Memory B cell (primary cell): ENCODE measurements around the gene TECTB.
"Not testable (repeated sequence)": the region's sequence is repeated elsewhere in the genome, so short reads cannot be mapped to it uniquely, and the experiment has no call there.

Source experiments
- ATAC-seq: fragments of 150-1000 bp; cut with Tn5 transposase; 2 replicates; pipeline ENCODE4 v1.10.0; 2021; ENCODE audit warnings: low read depth, mild to moderate bottlenecking, moderate library complexity
- DNase-seq, 2 donors: peaks; one replicate each; pipeline ENCODE4 v3.0.0; 2022; ENCODE audit warnings: low spot score in 2 of 2
- H3K27ac Mint-ChIP-seq: one replicate; pipeline ENCODE4 v1.8.0; 2022; ENCODE audit warnings: mild to moderate bottlenecking, moderate library complexity, mixed read lengths
- H3K27me3 Mint-ChIP-seq: one replicate; pipeline ENCODE4 v1.8.0; 2022; ENCODE audit warnings: mixed read lengths
- H3K36me3 Mint-ChIP-seq: one replicate; pipeline ENCODE4 v1.8.0; 2022; ENCODE audit warnings: mild to moderate bottlenecking, mixed read lengths
- H3K4me1 Mint-ChIP-seq: one replicate; pipeline ENCODE4 v1.8.0; 2022; ENCODE audit warnings: mixed read lengths
- H3K4me3 Mint-ChIP-seq: one replicate; pipeline ENCODE4 v1.8.0; 2022; ENCODE audit warnings: mild to moderate bottlenecking, moderate library complexity, mixed read lengths
- H3K9me3 Mint-ChIP-seq: one replicate; pipeline ENCODE4 v1.8.0; 2022; ENCODE audit warnings: mixed read lengths

Gene TECTB

GRCh38 chr10:112283100-112283499 lies at the start of gene TECTB:
Gene TECTB, plus strand, starts transcription at chr10:112283400. Its CDS starts 335 bp downstream, at chr10:112283735.
- no peak within 1 kb of the TSS for H3K27ac Mint-ChIP-seq
- H3K4me3 Mint-ChIP-seq = no peak within 1 kb of the TSS
- no peaks in the 10 kb centered on the region for H3K36me3 Mint-ChIP-seq
- no peaks in the 10 kb centered on the region for H3K4me1 Mint-ChIP-seq
- no peak for DNase-seq
- no peak for ATAC-seq
- peaks cover 3% of the 10 kb centered on the region for H3K9me3 Mint-ChIP-seq
- H3K27me3 Mint-ChIP-seq = peaks cover 3% of the 10 kb centered on the region

- Mint-ChIP-seq H3K9me3 (peaks cover 3% of the 10 kb centered on the region), H3K27ac (no peak overlapping the region), H3K4me1 (peaks cover 28% of the 10 kb centered on the region), H3K4me3 (no peak overlapping the region), H3K27me3 (peaks cover 3% of the 10 kb centered on the region), H3K36me3 (no peaks in the 10 kb centered on the region)
- no peak for DNase-seq
- ATAC-seq = no peak
Measured at GRCh38 chr10:112235141-112235540, 48.1 kb upstream of the TECTB start.

DNA sequence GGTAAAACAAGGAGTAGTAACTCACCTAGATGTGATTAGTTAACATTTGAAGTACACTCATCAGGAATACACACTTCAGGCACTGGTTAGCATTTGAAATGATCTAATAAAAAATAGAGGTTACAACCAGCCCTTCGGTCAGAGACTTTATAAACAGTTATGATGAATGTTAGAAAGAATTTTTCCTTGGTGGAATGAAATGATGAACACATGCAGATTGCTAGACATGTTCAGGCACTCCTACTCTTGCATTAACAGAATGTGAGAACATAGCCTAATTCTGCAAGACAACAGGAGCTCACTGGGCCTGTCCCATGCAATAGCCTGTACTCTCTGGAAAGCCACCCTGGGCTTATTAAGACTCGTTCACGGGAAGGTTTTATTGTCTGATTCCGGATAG lies 47.3 kb upstream of the TECTB start:
- DNase-seq (no peak), ATAC-seq (no peak)
- peaks cover 3% of the 10 kb centered on the region for H3K27me3 Mint-ChIP-seq
- no peak overlapping the region for H3K27ac Mint-ChIP-seq
- peaks cover 4% of the 10 kb centered on the region for H3K9me3 Mint-ChIP-seq
- H3K4me1 Mint-ChIP-seq = peaks cover 27% of the 10 kb centered on the region
- H3K36me3 Mint-ChIP-seq = peaks cover under 1% of the 10 kb centered on the region
- no peak overlapping the region for H3K4me3 Mint-ChIP-seq

DNA sequence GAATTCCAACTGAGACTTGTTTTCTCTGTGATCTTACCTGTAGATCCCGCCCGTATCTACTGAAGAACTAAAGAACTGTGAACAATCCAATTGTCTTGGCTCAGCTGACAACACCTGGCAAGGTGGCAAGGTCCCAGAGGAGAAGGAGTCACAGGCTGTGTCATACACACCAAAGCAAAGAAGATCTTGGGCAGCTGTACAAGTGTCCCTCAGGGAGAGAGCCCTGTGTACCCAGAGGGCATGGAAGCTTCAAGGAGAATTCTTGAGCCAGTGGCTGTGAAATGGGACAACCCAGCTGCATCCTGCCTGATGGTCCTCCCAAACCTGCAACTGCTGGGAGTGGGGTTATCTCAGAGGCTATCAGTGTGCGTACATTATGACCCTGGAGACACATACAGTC lies 46.7 kb upstream of the TECTB start:
- H3K4me1 Mint-ChIP-seq = peaks cover 21% of the 10 kb centered on the region
- no peak overlapping the region for H3K27ac Mint-ChIP-seq
- peaks cover 5% of the 10 kb centered on the region for H3K36me3 Mint-ChIP-seq
- DNase-seq (no peak), ATAC-seq (no peak)
- H3K27me3 Mint-ChIP-seq = peaks cover 6% of the 10 kb centered on the region
- H3K4me3 Mint-ChIP-seq = no peak overlapping the region
- H3K9me3 Mint-ChIP-seq = peaks cover 8% of the 10 kb centered on the region

DNA sequence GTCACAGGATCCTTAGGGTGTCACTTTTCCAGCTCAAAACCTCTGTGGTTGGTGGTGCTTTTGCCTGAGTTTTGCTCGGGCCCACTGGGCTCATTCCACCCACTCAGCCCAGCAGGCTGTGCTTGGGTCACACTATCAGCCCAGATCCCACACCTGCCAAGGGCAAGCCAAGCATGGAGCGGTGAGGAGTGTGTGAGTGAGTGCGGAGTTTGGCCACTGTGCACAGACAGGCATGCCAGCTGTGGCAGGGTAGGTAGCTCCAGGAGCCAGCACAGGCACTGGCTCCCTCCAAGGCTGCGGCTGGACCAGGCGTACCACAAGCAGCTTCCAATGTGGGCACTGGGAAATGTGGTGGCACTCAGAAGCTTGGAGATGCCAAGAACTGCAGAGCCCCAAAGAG lies 43.9 kb upstream of the TECTB start:
- Mint-ChIP-seq H3K27me3 (peaks cover 7% of the 10 kb centered on the region), H3K4me1 (peaks cover under 1% of the 10 kb centered on the region), H3K27ac (no peak overlapping the region), H3K36me3 (peaks cover 5% of the 10 kb centered on the region), H3K4me3 (no peak overlapping the region), H3K9me3 (peaks cover 7% of the 10 kb centered on the region)
- ATAC-seq (no peak), DNase-seq (no peak)

- Mint-ChIP-seq H3K27me3 (peaks cover 7% of the 10 kb centered on the region), H3K9me3 (peaks cover 7% of the 10 kb centered on the region), H3K27ac (no peak overlapping the region), H3K36me3 (peaks cover 5% of the 10 kb centered on the region), H3K4me3 (no peak overlapping the region), H3K4me1 (no peaks in the 10 kb centered on the region)
- ATAC-seq (no peak), DNase-seq (no peak)
Measured at GRCh38 chr10:112240441-112240840, 42.8 kb upstream of the TECTB start.

GRCh38 chr10:112241651-112242341 lies 41.4 kb upstream of the TECTB start:
- DNase-seq (no peak), ATAC-seq (no peak)
- Mint-ChIP-seq H3K4me3 (no peak overlapping the region), H3K27me3 (peaks cover 7% of the 10 kb centered on the region), H3K9me3 (peaks cover 7% of the 10 kb centered on the region), H3K36me3 (peaks cover 5% of the 10 kb centered on the region), H3K4me1 (no peaks in the 10 kb centered on the region), H3K27ac (no peak overlapping the region)

- Mint-ChIP-seq H3K27me3 (peaks cover 7% of the 10 kb centered on the region), H3K36me3 (peaks cover 5% of the 10 kb centered on the region), H3K9me3 (peaks cover 7% of the 10 kb centered on the region), H3K27ac (no peak overlapping the region), H3K4me1 (no peaks in the 10 kb centered on the region), H3K4me3 (no peak overlapping the region)
- ATAC-seq = no peak
- no peak for DNase-seq
Measured at GRCh38 chr10:112242769-112243168, 40.4 kb upstream of the TECTB start.

DNA sequence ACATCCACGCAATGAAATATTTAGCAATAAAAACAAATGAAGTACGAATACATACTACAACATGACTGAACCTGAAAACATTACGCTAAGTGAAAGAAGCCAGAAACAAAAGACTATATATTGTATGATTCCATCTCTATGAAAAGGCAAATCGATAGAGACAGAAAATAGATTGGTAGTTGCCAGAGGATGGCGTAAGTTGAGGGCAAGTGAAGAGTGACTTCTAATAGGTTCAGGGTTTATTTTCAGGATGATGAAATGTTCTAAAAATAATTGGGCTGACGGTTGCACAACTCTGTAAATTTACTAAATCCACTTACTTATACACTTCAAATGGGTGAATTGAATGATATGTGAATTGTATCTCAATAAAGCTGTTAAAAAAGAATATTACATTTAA lies 39.5 kb upstream of the TECTB start:
- H3K4me1 Mint-ChIP-seq = no peaks in the 10 kb centered on the region
- peaks cover 5% of the 10 kb centered on the region for H3K36me3 Mint-ChIP-seq
- H3K4me3 Mint-ChIP-seq = no peak overlapping the region
- DNase-seq (no peak), ATAC-seq (no peak)
- H3K9me3 Mint-ChIP-seq = peaks cover 6% of the 10 kb centered on the region
- H3K27me3 Mint-ChIP-seq = peaks cover 7% of the 10 kb centered on the region
- H3K27ac Mint-ChIP-seq = no peak overlapping the region

DNA sequence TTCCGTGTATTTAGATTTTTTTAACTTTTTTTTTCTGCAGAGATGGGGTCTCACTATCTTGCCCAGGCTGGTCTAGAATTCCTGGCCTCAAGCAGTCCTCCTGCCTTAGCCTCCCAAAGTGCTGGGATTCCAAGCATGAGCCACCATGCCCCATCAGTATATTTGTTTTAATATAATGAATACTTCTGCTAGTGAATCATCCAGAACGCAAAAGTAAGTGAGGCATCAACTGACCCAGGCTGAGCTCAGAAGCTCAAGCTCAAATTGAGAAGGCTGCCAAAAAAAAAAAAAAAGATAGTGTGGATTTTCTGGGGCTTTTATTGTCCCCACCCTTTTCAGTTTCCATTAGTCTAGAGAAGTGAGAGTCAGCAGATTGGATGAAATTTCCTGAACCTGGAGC lies 39.0 kb upstream of the TECTB start:
- peaks cover 5% of the 10 kb centered on the region for H3K36me3 Mint-ChIP-seq
- no peak overlapping the region for H3K27ac Mint-ChIP-seq
- H3K4me1 Mint-ChIP-seq = no peaks in the 10 kb centered on the region
- H3K4me3 Mint-ChIP-seq = no peak overlapping the region
- DNase-seq = no peak
- H3K27me3 Mint-ChIP-seq = peaks cover 7% of the 10 kb centered on the region
- H3K9me3 Mint-ChIP-seq = peaks cover 6% of the 10 kb centered on the region
- ATAC-seq = no peak

GRCh38 chr10:112247791-112248190 lies 35.4 kb upstream of the TECTB start:
- no peak for DNase-seq
- Mint-ChIP-seq H3K4me3 (no peak overlapping the region), H3K27ac (no peak overlapping the region), H3K36me3 (no peaks in the 10 kb centered on the region), H3K27me3 (peaks cover under 1% of the 10 kb centered on the region), H3K9me3 (peaks cover 5% of the 10 kb centered on the region), H3K4me1 (no peaks in the 10 kb centered on the region)
- no peak for ATAC-seq

- Mint-ChIP-seq H3K9me3 (peaks cover 7% of the 10 kb centered on the region), H3K4me3 (no peak overlapping the region), H3K4me1 (no peaks in the 10 kb centered on the region), H3K27ac (no peak overlapping the region), H3K36me3 (no peaks in the 10 kb centered on the region), H3K27me3 (peaks cover 5% of the 10 kb centered on the region)
- ATAC-seq = no peak
- DNase-seq = no peak
Measured at GRCh38 chr10:112248584-112249295, 34.5 kb upstream of the TECTB start.

DNA sequence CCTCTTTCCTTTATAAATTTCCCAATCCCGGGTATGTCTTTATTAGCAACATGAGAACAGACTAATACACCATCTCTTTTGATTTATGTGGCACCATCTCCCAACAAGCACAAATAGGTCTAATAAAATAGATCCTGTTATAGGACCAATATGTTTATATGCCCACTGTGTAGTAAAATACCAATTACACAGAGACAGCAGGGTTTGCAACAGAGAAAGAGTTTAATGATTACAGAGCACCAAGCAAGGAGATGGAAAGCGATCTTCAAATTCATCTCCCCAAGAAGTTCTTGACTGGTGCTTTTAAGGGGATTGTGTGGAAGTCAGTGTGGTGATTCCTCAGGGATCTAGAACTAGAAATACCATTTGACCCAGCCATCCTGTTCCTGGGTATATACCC lies 33.5 kb upstream of the TECTB start:
- H3K4me1 Mint-ChIP-seq = no peaks in the 10 kb centered on the region
- H3K9me3 Mint-ChIP-seq = peaks cover 7% of the 10 kb centered on the region
- H3K27me3 Mint-ChIP-seq = peaks cover 5% of the 10 kb centered on the region
- no peak for DNase-seq
- no peak overlapping the region for H3K27ac Mint-ChIP-seq
- no peak for ATAC-seq
- H3K36me3 Mint-ChIP-seq = no peaks in the 10 kb centered on the region
- H3K4me3 Mint-ChIP-seq = no peak overlapping the region

DNA sequence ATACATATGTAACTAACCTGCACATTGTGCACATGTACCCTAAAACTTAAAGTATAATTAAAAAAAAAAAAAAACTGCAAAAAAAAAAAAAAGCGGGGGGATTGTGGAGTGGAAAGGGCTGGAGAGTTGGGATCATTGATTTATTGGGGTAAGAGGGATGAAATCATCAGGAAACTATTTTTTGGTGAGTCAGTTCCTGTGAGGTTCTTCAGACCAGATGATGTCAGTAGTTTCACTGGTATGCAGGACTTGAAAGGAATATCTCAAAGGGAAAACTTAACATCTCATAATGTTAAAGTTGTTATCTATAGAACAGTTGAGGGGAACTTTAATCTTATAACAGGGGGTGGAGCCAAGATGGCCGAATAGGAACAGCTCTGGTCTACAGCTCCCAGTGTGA lies 32.6 kb upstream of the TECTB start:
- DNase-seq = no peak
- Mint-ChIP-seq H3K27me3 (peaks cover 5% of the 10 kb centered on the region), H3K4me3 (no peak overlapping the region), H3K4me1 (no peaks in the 10 kb centered on the region), H3K27ac (no peak overlapping the region), H3K36me3 (no peaks in the 10 kb centered on the region), H3K9me3 (peaks cover 7% of the 10 kb centered on the region)
- no peak for ATAC-seq

- ATAC-seq, DNase-seq, H3K27ac Mint-ChIP-seq, H3K27me3 Mint-ChIP-seq, H3K4me3 Mint-ChIP-seq, H3K36me3 Mint-ChIP-seq, H3K4me1 Mint-ChIP-seq, H3K9me3 Mint-ChIP-seq: not testable (repeated sequence)
Measured at GRCh38 chr10:112251238-112251637, 32.0 kb upstream of the TECTB start.
